22Rv1 (cell line): ENCODE measurements around the gene RASGRP2.
A peak's percentile ranks its signal among the peaks of the same experiment; 100 is the strongest.

Experiments used
- ZFX ChIP-seq: fragments of 450-650 bp; IDR thresholded peaks from 2 replicates; pipeline ENCODE4 v1.6.1; 2017; ENCODE audit warnings: antibody characterized with exemption, borderline replicate concordance
- TF ChIP-seq, protein P1 (sequence below): fragments of 450-650 bp; IDR thresholded peaks from 2 replicates; pipeline ENCODE4 v1.5.1; 2017; ENCODE audit warnings: mild to moderate bottlenecking

DNA sequence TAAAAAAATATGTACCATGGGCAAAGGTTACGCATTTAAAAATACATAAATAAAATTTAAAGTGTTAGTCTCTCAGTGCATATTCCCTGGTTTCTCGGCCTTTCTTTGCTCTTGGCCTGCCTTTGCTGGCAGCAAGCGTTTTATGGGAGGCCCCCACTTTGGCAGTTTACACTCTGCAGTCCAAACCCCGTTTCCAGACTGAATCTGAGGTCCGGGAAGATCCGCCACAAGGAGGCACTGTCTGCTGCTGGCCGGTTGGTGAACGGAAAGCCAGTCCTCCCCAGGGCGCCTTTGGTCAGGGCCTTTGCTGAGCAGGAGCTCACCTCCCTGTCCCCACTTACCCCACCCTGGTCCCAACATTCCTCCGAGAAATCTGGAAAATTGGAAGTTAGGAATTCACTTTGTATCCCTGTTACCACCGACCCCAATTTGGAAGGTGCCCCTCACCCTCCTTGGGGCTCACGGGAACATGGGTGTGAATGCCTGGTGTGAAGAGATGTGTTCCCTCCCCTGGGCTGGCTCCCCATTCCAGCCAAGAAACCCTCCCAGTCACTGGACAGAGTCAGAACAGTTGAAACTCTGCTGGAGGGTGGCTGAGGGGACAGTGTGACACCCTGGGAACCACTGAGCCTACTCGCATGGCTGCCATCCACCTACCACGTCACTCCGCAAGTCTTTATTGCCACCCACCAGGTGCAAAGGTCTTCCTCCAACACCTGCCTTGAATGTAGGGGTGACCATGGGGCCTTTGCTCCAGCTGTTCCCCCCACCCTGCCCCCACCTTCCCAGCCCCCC is 43.8 kb upstream of the RASGRP2 start:
- TF ChIP-seq, protein P1, sequence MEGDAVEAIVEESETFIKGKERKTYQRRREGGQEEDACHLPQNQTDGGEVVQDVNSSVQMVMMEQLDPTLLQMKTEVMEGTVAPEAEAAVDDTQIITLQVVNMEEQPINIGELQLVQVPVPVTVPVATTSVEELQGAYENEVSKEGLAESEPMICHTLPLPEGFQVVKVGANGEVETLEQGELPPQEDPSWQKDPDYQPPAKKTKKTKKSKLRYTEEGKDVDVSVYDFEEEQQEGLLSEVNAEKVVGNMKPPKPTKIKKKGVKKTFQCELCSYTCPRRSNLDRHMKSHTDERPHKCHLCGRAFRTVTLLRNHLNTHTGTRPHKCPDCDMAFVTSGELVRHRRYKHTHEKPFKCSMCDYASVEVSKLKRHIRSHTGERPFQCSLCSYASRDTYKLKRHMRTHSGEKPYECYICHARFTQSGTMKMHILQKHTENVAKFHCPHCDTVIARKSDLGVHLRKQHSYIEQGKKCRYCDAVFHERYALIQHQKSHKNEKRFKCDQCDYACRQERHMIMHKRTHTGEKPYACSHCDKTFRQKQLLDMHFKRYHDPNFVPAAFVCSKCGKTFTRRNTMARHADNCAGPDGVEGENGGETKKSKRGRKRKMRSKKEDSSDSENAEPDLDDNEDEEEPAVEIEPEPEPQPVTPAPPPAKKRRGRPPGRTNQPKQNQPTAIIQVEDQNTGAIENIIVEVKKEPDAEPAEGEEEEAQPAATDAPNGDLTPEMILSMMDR = peak; percentile 88
- no peak for TF ChIP-seq ZFX
